Breast epithelium (tissue), 4 donors: ENCODE results near the gene GADD45G. TPM values are rescaled to one million over a fixed set of nuclear protein-coding genes. Genes with fewer than 3 reads are reported as not detected.

Experiments used
- DNase-seq, 2 donors: peaks; one replicate each; pipeline ENCODE4 v3.0.0-alpha.2; 2019; ENCODE audit warnings: low spot score in 2 of 2
- H3K27ac ChIP-seq, 2 donors: fragments of 200-600 bp; sonication (generic) in 1 of 2; one replicate each; pipeline ENCODE4 v1.5.1; 2016 to 2019; ENCODE audit warnings: mild to moderate bottlenecking in 1 of 2
- H3K27me3 ChIP-seq, 2 donors: fragments of 200-600 bp; sonication (generic) in 1 of 2; one replicate each; pipeline versions ENCODE4 v1.5.1 to v1.6.0; 2017 to 2019; ENCODE audit warnings: control low read depth in 1 of 2, mild to moderate bottlenecking in 1 of 2
- H3K36me3 ChIP-seq: fragments of 200-600 bp; one replicate; pipeline ENCODE4 v1.5.1; 2019
- H3K4me1 ChIP-seq, 2 donors: fragments of 200-600 bp; sonication (generic); one replicate each; pipeline ENCODE4 v1.5.1; 2016 to 2019; ENCODE audit warnings: control low read depth in 1 of 2
- H3K4me3 ChIP-seq, 3 donors: fragments of 200-600 bp; sonication (generic); 1 replicate in 2 of 3; 2 replicates in 1 of 3; pipeline ENCODE4 v1.5.1; 2016 to 2019; ENCODE audit warnings: mild to moderate bottlenecking in 3 of 3, moderate library complexity in 2 of 3
- H3K9me3 ChIP-seq, 2 donors: fragments of 200-600 bp; sonication (generic) in 1 of 2; one replicate each; pipeline ENCODE4 v1.5.1; 2016 to 2019; ENCODE audit warnings: control low read depth in 1 of 2
- POLR2A ChIP-seq: fragments of 450-650 bp; IDR thresholded peaks from one replicate; pipeline ENCODE4 v1.6.1; 2016; ENCODE audit warnings: antibody characterized with exemption, mild to moderate bottlenecking, moderate library complexity
- POLR2AphosphoS5 ChIP-seq, 3 donors: sonication (generic); formaldehyde crosslinking; IDR thresholded peaks; one replicate each; pipeline ENCODE4 v1.6.1; 2017; ENCODE audit warnings: antibody characterized with exemption in 3 of 3
- intact Hi-C: fragments of 100-400 bp; cut with DNase I; formaldehyde crosslinking; loops from one replicate; pipeline ENCODE4 v1.15.1; 2023; ENCODE audit warnings: low total_unique reads
- total RNA-seq, 3 donors: library from RNA; depleted of rRNA; stranded (reverse); fragments of >200 nt; gene quantifications; one replicate each; pipeline ENCODE4 v1.1.0, GENCODE V29; 2016
- TF ChIP-seq, protein P1 (sequence below), 3 donors: fragments of 450-650 bp; IDR thresholded peaks; one replicate each; pipeline ENCODE4 v1.5.1; 2016 to 2017; ENCODE audit warnings: antibody characterized with exemption in 3 of 3, mild to moderate bottlenecking in 3 of 3, moderate library complexity in 3 of 3

Gene GADD45G
- total RNA-seq, 3 donors from 2014 or later, result 13.0 to 24.3 (median 15.8) TPM

DNA sequence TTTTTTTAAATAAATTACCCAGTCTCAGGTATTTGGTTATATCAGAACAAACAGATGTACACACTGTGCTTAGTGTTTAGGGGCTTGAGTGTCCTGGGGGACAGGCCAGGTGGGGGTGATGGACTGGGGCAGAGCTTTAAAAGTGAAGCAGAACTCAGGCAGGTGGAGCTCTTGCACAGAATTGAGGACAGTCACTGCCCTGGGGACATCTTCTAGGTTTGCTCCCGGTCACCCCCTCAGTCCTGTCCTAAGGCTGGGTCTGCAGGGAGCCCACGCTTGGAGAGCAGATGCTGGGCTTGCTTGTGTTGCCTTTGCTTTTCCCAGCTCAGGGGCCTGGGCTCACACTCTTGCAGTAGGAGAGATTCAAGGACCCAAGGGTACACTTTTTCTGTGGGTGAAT lies 10.8 kb downstream of the GADD45G start:
- no peaks in the 10 kb centered on the region for H3K4me1 ChIP-seq
- no peak overlapping the region for H3K4me3 ChIP-seq
- H3K36me3 ChIP-seq, result no peaks in the 10 kb centered on the region
- H3K27me3 ChIP-seq, result no peaks in the 10 kb centered on the region
- intact Hi-C loops, result no loop called here
- DNase-seq, result no peak
- TF ChIP-seq, protein P1, sequence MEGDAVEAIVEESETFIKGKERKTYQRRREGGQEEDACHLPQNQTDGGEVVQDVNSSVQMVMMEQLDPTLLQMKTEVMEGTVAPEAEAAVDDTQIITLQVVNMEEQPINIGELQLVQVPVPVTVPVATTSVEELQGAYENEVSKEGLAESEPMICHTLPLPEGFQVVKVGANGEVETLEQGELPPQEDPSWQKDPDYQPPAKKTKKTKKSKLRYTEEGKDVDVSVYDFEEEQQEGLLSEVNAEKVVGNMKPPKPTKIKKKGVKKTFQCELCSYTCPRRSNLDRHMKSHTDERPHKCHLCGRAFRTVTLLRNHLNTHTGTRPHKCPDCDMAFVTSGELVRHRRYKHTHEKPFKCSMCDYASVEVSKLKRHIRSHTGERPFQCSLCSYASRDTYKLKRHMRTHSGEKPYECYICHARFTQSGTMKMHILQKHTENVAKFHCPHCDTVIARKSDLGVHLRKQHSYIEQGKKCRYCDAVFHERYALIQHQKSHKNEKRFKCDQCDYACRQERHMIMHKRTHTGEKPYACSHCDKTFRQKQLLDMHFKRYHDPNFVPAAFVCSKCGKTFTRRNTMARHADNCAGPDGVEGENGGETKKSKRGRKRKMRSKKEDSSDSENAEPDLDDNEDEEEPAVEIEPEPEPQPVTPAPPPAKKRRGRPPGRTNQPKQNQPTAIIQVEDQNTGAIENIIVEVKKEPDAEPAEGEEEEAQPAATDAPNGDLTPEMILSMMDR (IDR thresholded peaks at IDR 0.05), result no peak
- TF ChIP-seq POLR2AphosphoS5 (IDR thresholded peaks at IDR 0.05) (no peak), POLR2A (no peak)
- H3K27ac ChIP-seq, result no peak overlapping the region
- peaks cover 0 to 9% of the 10 kb centered on the region in 2 donors for H3K9me3 ChIP-seq

DNA sequence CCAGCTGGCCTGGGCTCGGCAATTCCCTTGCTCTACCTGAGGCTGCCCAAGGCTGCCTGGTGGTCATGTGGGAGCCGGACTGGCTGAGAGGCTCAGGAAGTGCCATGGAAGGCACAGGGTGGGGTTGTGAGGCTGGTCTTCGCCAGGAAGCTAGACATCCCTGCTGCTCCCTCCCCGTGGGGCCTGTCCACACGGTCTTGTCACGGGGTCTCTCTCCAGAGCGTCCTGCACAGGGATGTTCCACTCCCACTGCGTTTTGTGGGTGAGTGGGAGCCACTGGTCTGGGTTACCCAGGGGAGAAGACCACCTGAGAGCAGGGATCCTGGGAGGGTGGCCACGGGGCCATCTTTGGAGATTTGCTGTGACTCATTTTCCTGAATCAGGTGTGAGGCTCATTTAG lies 11.6 kb downstream of the GADD45G start:
- H3K4me3 ChIP-seq, result no peak overlapping the region
- no peak for DNase-seq
- H3K9me3 ChIP-seq, result peaks cover 0 to 9% of the 10 kb centered on the region in 2 donors
- no peak overlapping the region for H3K27ac ChIP-seq
- no peaks in the 10 kb centered on the region for H3K36me3 ChIP-seq
- H3K4me1 ChIP-seq, result no peaks in the 10 kb centered on the region
- TF ChIP-seq, protein P1 (IDR thresholded peaks at IDR 0.05), result no peak
- TF ChIP-seq POLR2AphosphoS5 (IDR thresholded peaks at IDR 0.05) (no peak), POLR2A (no peak)
- H3K27me3 ChIP-seq, result no peaks in the 10 kb centered on the region
- intact Hi-C loops, result no loop called here

DNA sequence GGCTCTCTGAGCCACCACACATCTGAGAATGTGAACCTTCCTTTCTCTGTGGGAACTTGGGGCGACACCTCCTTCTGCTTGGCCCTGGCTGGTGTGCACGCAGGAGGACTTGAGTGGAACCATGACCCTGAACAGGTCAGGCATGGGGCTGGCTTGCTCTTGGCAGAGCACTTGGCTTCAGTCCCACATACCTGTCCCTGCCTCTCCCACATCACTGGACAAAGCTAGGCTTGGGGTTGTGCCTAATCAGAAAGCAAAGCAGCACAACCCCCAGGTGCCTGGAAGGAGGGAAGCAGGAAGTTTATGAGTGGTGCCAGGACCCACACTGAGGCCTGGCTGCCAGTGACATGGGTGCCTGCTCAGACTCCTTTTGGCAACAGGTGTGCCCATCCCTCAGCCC lies 13.2 kb downstream of the GADD45G start:
- Histone ChIP-seq H3K4me3 (no peak overlapping the region), H3K36me3 (no peaks in the 10 kb centered on the region), H3K27me3 (no peaks in the 10 kb centered on the region), H3K9me3 (no peaks in the 10 kb centered on the region), H3K27ac (no peak overlapping the region), H3K4me1 (no peaks in the 10 kb centered on the region)
- TF ChIP-seq, protein P1 (IDR thresholded peaks at IDR 0.05), result no peak
- TF ChIP-seq POLR2AphosphoS5 (IDR thresholded peaks at IDR 0.05), result no peak
- intact Hi-C loops, result no loop called here
- no peak for DNase-seq

DNA sequence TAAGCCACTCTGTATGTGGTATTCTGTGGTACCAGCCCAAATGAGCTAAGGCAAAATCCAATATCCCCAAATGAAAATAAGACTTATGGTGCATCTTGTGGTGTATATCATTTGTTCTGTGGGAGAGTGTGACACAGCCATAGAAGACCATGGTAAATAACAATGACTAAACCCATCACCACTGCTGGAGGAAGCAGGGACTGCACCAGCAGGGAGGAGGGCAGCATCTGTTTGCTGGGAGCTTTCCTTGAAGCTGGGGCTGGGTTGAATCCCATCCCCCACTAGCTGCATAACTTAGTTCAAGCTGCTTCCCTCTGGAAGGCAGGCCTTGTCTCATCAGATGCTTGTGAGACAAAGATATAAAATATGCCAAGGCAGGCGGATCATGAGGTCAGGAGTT lies 14.2 kb downstream of the GADD45G start:
- H3K27me3 ChIP-seq, result no peaks in the 10 kb centered on the region
- H3K4me3 ChIP-seq, result no peak overlapping the region
- H3K27ac ChIP-seq, result no peak overlapping the region
- TF ChIP-seq, protein P1 (IDR thresholded peaks at IDR 0.05), result no peak
- TF ChIP-seq POLR2A (no peak), POLR2AphosphoS5 (IDR thresholded peaks at IDR 0.05) (no peak)
- no peaks in the 10 kb centered on the region for H3K36me3 ChIP-seq
- intact Hi-C loops, result no loop called here
- DNase-seq, result no peak
- no peaks in the 10 kb centered on the region for H3K4me1 ChIP-seq
- no peaks in the 10 kb centered on the region for H3K9me3 ChIP-seq

DNA sequence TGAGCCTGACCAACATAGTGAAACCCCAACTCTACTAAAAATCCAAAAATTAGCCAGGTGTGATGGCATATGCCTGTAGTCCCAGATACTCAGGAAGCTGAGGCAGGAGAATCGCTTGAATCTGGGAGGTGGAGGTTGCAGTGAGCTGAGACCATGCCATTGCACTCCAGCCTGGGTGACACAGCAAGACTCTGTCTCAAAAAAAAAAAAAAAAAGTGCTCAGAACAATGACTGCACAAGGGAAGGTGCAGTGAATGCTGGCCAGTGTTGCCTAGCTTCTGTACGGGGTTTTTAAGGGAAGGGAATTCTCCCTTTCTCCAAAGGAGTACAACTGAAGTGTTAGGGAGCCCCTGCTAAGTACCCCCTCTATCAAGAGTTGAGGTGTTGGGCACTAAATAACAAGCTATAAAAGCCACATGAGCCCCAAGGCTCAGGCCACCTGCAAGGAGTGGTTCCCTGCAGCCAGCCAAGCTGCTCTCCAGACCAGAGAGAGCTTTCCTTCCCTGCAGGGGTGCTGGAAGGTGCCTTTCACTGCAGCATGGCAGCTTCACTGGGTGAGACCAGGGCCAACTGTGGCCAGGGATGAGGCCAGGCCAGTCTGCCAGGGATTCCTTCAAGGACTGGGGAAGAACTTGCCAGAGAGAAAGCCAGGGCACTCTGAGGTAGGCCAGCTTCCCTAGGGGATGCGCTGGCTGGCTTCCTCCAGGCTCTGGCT lies 14.8 kb downstream of the GADD45G start:
- Histone ChIP-seq H3K27ac (no peak overlapping the region), H3K4me1 (no peaks in the 10 kb centered on the region), H3K9me3 (no peaks in the 10 kb centered on the region), H3K36me3 (no peaks in the 10 kb centered on the region), H3K4me3 (no peak overlapping the region), H3K27me3 (no peaks in the 10 kb centered on the region)
- no peak for DNase-seq
- intact Hi-C loops, result no loop called here
- TF ChIP-seq POLR2AphosphoS5 (IDR thresholded peaks at IDR 0.05) (no peak), POLR2A (no peak)
- TF ChIP-seq, protein P1 (IDR thresholded peaks at IDR 0.05), result no peak
